Psoas muscle (tissue), 8 donors: ENCODE measurements around the gene HOXA5. TPM values are rescaled to one million over a fixed set of nuclear protein-coding genes. Genes with fewer than 3 reads are reported as not detected.
A peak's percentile ranks its signal among the peaks of the same experiment; 100 is the strongest.

Experiments
- ATAC-seq, 4 donors: fragments of 200-7000 bp; cut with Tn5 transposase; one replicate each; pipeline ENCODE4 v1.9.1; 2020; ENCODE audit warnings: moderate library complexity in 3 of 4, mild to moderate bottlenecking in 2 of 4
- DNase-seq, 2 donors: peaks; one replicate each; pipeline ENCODE4 v3.0.0-alpha.2; 2020
- H3K27ac ChIP-seq: fragments of 200-600 bp; one replicate; pipeline ENCODE4 v1.8.0; 2022
- H3K27me3 ChIP-seq, 3 donors: fragments of 200-600 bp in 1 of 3; one replicate each; pipeline versions ENCODE4 v1.6.1 to v1.8.0; 2013 to 2022; ENCODE audit warnings: low read length in 2 of 3, mild to moderate bottlenecking in 2 of 3, moderate library complexity in 1 of 3; ENCODE audit not compliant: insufficient read depth in 3 of 3
- H3K36me3 ChIP-seq, 2 donors: fragments of 200-600 bp in 1 of 2; one replicate each; pipeline versions ENCODE4 v1.6.1 to v1.8.0; 2013 to 2022; ENCODE audit warnings: low read depth in 1 of 2, mild to moderate bottlenecking in 1 of 2, moderate library complexity in 1 of 2; ENCODE audit not compliant: insufficient read depth in 1 of 2
- H3K4me1 ChIP-seq: fragments of 200-600 bp; one replicate; pipeline ENCODE4 v1.8.0; 2022
- H3K4me3 ChIP-seq: fragments of 200-600 bp; one replicate; pipeline ENCODE4 v1.8.0; 2022; ENCODE audit warnings: mild to moderate bottlenecking
- H3K9me3 ChIP-seq: fragments of 200-600 bp; one replicate; pipeline ENCODE4 v1.8.0; 2022
- CTCF ChIP-seq: fragments of 200-600 bp; IDR thresholded peaks from one replicate; pipeline ENCODE4 v1.8.0; 2022; ENCODE audit warnings: antibody characterized with exemption
- WGBS, 3 donors: extraction: QIAGEN DNeasy Blood & Tissue Kit; methylation state at CpG; one replicate each; pipeline versions ENCODE4 v1.1.6 to v1.1.7; 2013; 5-methylcytosine and 5-hydroxymethylcytosine counted together
- intact Hi-C, 2 donors: fragments of 100-400 bp; cut with DNase I; formaldehyde crosslinking; loops; one replicate each; pipeline versions ENCODE4 v1.11.0 to v1.14.2; 2022
- polyA plus RNA-seq, 3 donors: library from polyadenylated mRNA; stranded (reverse); fragments of 200-250 nt; gene quantifications; one replicate each; pipeline ENCODE4 v1.2.3, GENCODE V29; 2013
- total RNA-seq, 4 donors: library from RNA; stranded (reverse); fragmentation: NEBNext Ultra II Directional in 2 of 4; extraction: Animal tissue kit (Norgen Biotek cat#: 25700) in 2 of 4; gene quantifications; one replicate each; pipeline versions ENCODE4 v1.2.1 to v1.2.4, GENCODE V29; 2021 to 2023
- donor health status: healthy with polysubstance abuse.
- donor health status: DM: no; HTN: no; CAD: no; lungs with moderate emphysema.
- donor health status: Bipolar disorder and iron deficiency.
- donor health status: healthy.
- donor health status: DM: yes; HTN: yes; CAD: no.
- donor health status: DM: no; HTN: no; CAD: no.
- donor health status: DM: no; HTN: no; CAD: no.
- donor health status: DM: yes; HTN: yes; CAD: no.

The HOXA5 gene
- total and polyA plus RNA-seq, 7 donors, result 2.6 to 18.8 (median 6.6) TPM

- Histone ChIP-seq H3K27ac (no peak overlapping the region), H3K4me3 (peak overlapping the region; percentile 72), H3K9me3 (no peaks in the 10 kb centered on the region), H3K4me1 (peaks cover 27% of the 10 kb centered on the region), H3K27me3 (peaks cover 0 to 80% (median 19%) of the 10 kb centered on the region in 3 donors), H3K36me3 (no peaks in the 10 kb centered on the region)
- 1 to 2% (median 2%) methylated on average over 70 to 72 of the region's 72 CpGs for WGBS, 3 donors
- ATAC-seq, result peak in 3 of 4 donors; percentile 25 to 46 (median 35)
- peak in 1 of 2 donors; percentile 67 for DNase-seq
- no peak for TF ChIP-seq CTCF
- intact Hi-C loops, result no loop called here
Observed at GRCh38 chr7:27184337-27185012, 41.0 kb upstream of the HOXA5 start.

DNA sequence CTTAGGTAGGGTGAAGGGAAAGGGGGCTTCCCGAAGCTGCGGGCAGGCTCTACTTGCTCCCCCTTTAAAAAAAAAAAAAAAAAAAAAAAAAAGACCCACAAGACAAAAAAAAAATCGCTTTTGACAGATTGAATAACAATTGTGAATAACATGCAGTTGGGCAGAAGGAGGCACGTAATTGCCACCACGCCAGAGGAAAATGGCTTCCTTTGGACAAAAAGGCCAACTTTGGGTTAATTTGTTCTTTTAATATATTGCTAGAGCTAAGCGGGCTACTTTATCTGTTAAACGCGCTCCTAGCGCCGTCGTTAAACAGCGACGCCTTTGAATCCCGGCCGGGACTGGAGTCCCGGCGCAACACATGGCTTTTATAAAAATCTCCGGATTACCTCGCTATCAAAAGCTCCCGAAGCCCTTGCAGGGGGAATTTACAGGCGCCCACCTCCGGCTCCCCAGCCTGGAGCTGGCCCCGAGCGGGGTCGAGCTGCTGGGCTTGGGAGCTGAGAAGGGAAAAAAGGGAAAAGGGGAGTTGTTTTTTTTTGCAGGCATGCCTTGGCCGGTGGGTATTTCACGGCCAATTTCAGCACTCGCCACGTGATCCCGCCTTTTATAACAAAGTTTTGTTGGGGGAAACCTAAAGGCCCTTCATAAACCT, 40.3 kb upstream of the HOXA5 start:
- ATAC-seq (no peak), DNase-seq (no peak)
- peak overlapping the region; percentile 72 for H3K4me3 ChIP-seq
- no peaks in the 10 kb centered on the region for H3K36me3 ChIP-seq
- 5 to 10% (median 9%) methylated on average over 30 of the region's 30 CpGs for WGBS, 3 donors
- H3K9me3 ChIP-seq, result no peaks in the 10 kb centered on the region
- no peak overlapping the region for H3K27ac ChIP-seq
- TF ChIP-seq CTCF, result no peak
- intact Hi-C loops, result no loop called here
- peaks cover 26% of the 10 kb centered on the region for H3K4me1 ChIP-seq
- H3K27me3 ChIP-seq, result peaks cover 0 to 74% (median 17%) of the 10 kb centered on the region in 3 donors

GRCh38 chr7:27182861-27183681, 39.6 kb upstream of the HOXA5 start:
- Histone ChIP-seq H3K4me1 (peaks cover 29% of the 10 kb centered on the region), H3K9me3 (no peaks in the 10 kb centered on the region), H3K36me3 (no peaks in the 10 kb centered on the region), H3K27me3 (peaks cover 0 to 67% (median 12%) of the 10 kb centered on the region in 3 donors), H3K4me3 (peak overlapping the region; percentile 72), H3K27ac (no peak overlapping the region)
- 58 to 66% (median 60%) methylated on average over 39 of the region's 39 CpGs for WGBS, 3 donors
- DNase-seq (no peak), ATAC-seq (no peak)
- intact Hi-C loops, result no loop called here
- TF ChIP-seq CTCF, result no peak

DNA sequence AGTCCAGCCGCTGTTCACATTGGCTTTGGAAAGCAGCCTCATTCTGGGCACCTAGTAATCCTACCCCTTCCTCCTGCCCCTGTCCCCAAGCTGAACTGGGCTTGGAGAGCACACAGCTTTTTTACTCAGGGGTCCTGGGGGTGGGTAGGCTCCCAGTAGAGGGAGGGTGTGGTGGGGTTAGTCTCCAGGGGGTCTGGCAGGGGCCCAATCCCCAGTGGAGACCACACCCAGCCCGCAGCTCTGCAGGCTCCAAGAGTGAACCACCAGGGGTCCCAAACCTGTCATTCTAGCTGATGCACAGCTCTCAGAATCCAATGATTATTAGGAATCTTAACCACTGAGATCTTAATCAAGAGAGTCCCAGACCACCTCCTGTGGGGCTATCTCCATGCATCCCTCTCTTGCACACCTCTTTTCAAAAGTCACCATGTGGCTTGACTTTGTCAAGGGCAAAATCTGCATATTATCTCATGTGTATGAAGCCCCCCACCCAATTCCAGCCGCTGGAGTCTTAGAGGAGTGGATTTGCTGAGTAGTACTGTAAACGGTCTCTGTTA, 38.9 kb upstream of the HOXA5 start:
- Histone ChIP-seq H3K36me3 (no peaks in the 10 kb centered on the region), H3K4me1 (peaks cover 31% of the 10 kb centered on the region), H3K27ac (no peak overlapping the region), H3K4me3 (no peak overlapping the region), H3K9me3 (no peaks in the 10 kb centered on the region), H3K27me3 (peaks cover 0 to 60% (median 7%) of the 10 kb centered on the region in 3 donors)
- DNase-seq (no peak), ATAC-seq (no peak)
- 78 to 86% (median 85%) methylated on average over 4 of the region's 4 CpGs for WGBS, 3 donors
- no peak for TF ChIP-seq CTCF
- intact Hi-C loops, result no loop called here
